Astrocyte of the spinal cord (primary cell): ENCODE measurements around the gene KAZN.

ENCODE experiments used
- DNase-seq: peaks from one replicate; pipeline ENCODE4 v3.0.0; 2011; ENCODE audit warnings: low read depth, low spot score
- H3K4me3 ChIP-seq: 2 replicates; pipeline ENCODE4 v1.5.1; 2011; ENCODE audit warnings: low read depth, mild to moderate bottlenecking, low read length, moderate library complexity
- CTCF ChIP-seq: IDR thresholded peaks from 2 replicates; pipeline ENCODE4 v1.5.1; 2012; ENCODE audit warnings: low read depth, mild to moderate bottlenecking, low read length, inconsistent platforms
- in situ Hi-C: cut with HindIII; loops from 2 replicates; pipeline ENCODE4 v1.10.0; 2017; ENCODE audit warnings: low sequenced_read_pairs

The KAZN gene

GRCh38 chr1:14881775-14882672 lies 283.5 kb downstream of the KAZN start:
- no peak overlapping the region for H3K4me3 ChIP-seq
- DNase-seq, result no peak
- in situ Hi-C loops, result no loop called here
- TF ChIP-seq CTCF, result no peak

DNA sequence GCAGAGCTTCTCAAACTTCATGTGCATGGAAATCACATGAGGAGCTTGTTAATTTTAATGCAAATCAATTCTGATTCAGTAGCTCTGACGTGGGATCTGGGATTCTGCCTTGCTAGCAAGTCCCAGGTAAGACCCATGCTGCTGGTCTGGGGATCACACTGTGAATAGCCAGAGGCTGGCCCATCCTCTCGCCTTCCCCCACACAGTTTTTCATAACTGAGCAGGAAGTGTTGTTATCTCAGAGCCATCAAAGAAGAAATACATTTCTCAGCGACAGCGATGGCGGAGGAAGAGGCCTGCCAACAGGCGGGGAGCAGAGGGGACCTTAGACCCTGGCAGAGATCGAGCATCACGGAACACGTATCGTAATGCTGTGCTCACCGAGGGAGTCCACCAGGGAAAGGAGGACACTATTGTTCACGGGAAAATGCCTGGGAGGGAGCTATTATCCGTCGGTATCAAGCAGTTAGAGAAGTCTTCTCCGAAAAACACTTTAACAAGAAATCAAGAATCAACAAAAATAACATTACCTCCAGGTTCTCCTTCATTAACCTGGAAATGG lies 286.2 kb downstream of the KAZN start:
- no peak for TF ChIP-seq CTCF
- no peak overlapping the region for H3K4me3 ChIP-seq
- in situ Hi-C loops, result no loop called here
- no peak for DNase-seq

GRCh38 chr1:14887044-14887566 lies 288.6 kb downstream of the KAZN start:
- H3K4me3 ChIP-seq, result no peak overlapping the region
- TF ChIP-seq CTCF, result no peak
- no peak for DNase-seq
- in situ Hi-C loops, result no loop called here

DNA sequence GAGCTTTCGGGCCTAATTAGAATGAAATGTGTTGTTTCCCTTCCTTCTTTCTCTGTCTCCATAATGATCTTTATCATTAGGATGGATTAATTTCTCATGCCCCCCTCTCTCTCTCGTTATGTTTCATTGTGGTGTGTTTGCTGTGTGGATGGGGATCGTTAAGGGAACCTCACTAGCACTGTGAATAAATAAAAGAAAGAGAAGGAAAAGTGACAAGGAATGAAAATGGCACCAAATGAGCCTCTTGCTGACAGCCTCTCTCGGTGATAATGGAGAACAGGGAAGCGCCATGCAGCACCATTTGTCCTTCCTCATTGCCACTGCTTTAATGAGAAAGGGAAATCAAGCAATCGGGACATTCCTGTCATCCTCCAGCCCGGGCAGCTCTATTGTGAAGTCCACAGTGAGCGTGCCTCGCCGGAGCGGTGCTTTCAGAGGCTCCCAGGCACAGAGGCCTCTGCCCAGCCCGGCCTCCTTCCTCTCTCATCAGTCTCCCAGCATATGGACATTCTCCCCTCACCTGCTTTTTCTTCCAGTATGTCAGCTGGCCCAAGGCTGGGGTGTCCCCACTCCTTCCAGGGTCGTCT lies 289.4 kb downstream of the KAZN start:
- no peak for DNase-seq
- TF ChIP-seq CTCF, result no peak
- H3K4me3 ChIP-seq, result no peak overlapping the region
- in situ Hi-C loops, result no loop called here

DNA sequence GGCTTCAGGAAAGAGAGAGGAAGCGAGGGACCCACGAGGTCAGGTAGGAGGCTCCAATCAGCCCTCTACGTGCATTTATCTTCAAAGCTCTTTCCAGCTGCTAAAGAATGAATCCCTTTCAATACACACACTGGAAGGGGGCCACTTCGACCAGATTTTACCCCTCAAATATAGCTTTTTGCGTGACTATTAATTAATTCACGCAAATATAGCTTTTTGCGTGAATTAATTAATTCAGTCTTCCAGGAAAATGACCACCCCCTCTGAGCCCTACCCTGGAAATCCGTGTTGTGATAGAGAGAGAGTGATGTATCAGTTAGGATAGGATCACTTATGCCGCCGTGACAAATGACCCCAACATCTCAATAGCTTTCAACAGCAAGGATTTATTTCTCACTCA lies 289.9 kb downstream of the KAZN start:
- DNase-seq, result no peak
- no peak for TF ChIP-seq CTCF
- H3K4me3 ChIP-seq, result no peak overlapping the region
- in situ Hi-C loops, result no loop called here

GRCh38 chr1:14889825-14890440 lies 291.4 kb downstream of the KAZN start:
- TF ChIP-seq CTCF, result no peak
- in situ Hi-C loops, result no loop called here
- no peak overlapping the region for H3K4me3 ChIP-seq

More at GRCh38 chr1:14889825-14890440, 291.4 kb downstream of the KAZN start:
- DNase-seq, result no peak
